ENCODE data around the gene CXXC5. TPM values are rescaled to one million over a fixed set of nuclear protein-coding genes. Genes with fewer than 3 reads are reported as not detected.

The CXXC5 gene
- polyA plus RNA-seq, 1 donor from 2014 or later: 24.4 TPM

GRCh38 chr5:139692679-139693308 lies 44.6 kb downstream of the CXXC5 start (continued):
- TF ChIP-seq TAF1 (IDR thresholded peaks at IDR 0.05; ENCODE audit: low read depth) (no peak), MXI1 (conservative IDR thresholded peaks at IDR 0.05; ENCODE audit: poor library complexity, severe bottlenecking) (no peak), EZH2 (IDR thresholded peaks at IDR 0.05; ENCODE audit: borderline replicate concordance, insufficient read depth, low read length, poor library complexity, severe bottlenecking) (no peak)

- Histone ChIP-seq H3K27ac (ENCODE audit: low read length) (peak overlapping the region; percentile 31), H3K79me2 (replicated peaks; ENCODE audit: insufficient read depth, low read length) (no peaks in the 10 kb centered on the region), H2AFZ (ENCODE audit: low read depth, low read length) (no peak overlapping the region), H3K4me3 (ENCODE audit: low read length) (no peak overlapping the region), H4K20me1 (ENCODE audit: insufficient read depth) (no peaks in the 10 kb centered on the region), H3K9me3 (ENCODE audit: low read length) (no peaks in the 10 kb centered on the region), H3K9ac (ENCODE audit: low read length) (peak overlapping the region; percentile 12), H3K36me3 (ENCODE audit: insufficient read depth, low read length) (no peaks in the 10 kb centered on the region), H3K9me2 (ENCODE audit: insufficient read depth, low read length) (no peaks in the 10 kb centered on the region), H3K4me2 (ENCODE audit: low read length) (no peak overlapping the region), H3F3A (ENCODE audit: insufficient read depth, low read length, poor library complexity, severe bottlenecking) (no peaks in the 10 kb centered on the region), H3K27me3 (ENCODE audit: insufficient read depth, low read depth, low read length) (no peaks in the 10 kb centered on the region)
- TF ChIP-seq EZH2 (IDR thresholded peaks at IDR 0.05; ENCODE audit: borderline replicate concordance, insufficient read depth, low read length, poor library complexity, severe bottlenecking) (no peak), POLR2AphosphoS5 (IDR thresholded peaks at IDR 0.05) (no peak), CTCF (IDR thresholded peaks at IDR 0.05; ENCODE audit: poor library complexity, severe bottlenecking) (no peak), EP300 (conservative IDR thresholded peaks at IDR 0.05; ENCODE audit: poor library complexity, severe bottlenecking) (no peak)
Observed at GRCh38 chr5:139693676-139694364, 45.7 kb downstream of the CXXC5 start.

GRCh38 chr5:139694556-139695177 lies 46.5 kb downstream of the CXXC5 start:
- H3K27ac ChIP-seq (ENCODE audit: low read length): no peak overlapping the region
- H3K79me2 ChIP-seq (replicated peaks; ENCODE audit: insufficient read depth, low read length): no peaks in the 10 kb centered on the region
- no peaks in the 10 kb centered on the region for H4K20me1 ChIP-seq (ENCODE audit: insufficient read depth)
- no peak overlapping the region for H3K9ac ChIP-seq (ENCODE audit: low read length)
- no peak overlapping the region for H3K4me3 ChIP-seq (ENCODE audit: low read length)
- no peaks in the 10 kb centered on the region for H3K36me3 ChIP-seq (ENCODE audit: insufficient read depth, low read length)
- no peak overlapping the region for H3K4me2 ChIP-seq (ENCODE audit: low read length)
- no peaks in the 10 kb centered on the region for H3K9me3 ChIP-seq (ENCODE audit: low read length)
- H3F3A ChIP-seq (ENCODE audit: insufficient read depth, low read length, poor library complexity, severe bottlenecking): no peaks in the 10 kb centered on the region
- no peaks in the 10 kb centered on the region for H3K9me2 ChIP-seq (ENCODE audit: insufficient read depth, low read length)
- no peak overlapping the region for H2AFZ ChIP-seq (ENCODE audit: low read depth, low read length)
- no peaks in the 10 kb centered on the region for H3K27me3 ChIP-seq (ENCODE audit: insufficient read depth, low read depth, low read length)
- no peak for TF ChIP-seq CTCF (IDR thresholded peaks at IDR 0.05; ENCODE audit: poor library complexity, severe bottlenecking)
- no peak for TF ChIP-seq EZH2 (IDR thresholded peaks at IDR 0.05; ENCODE audit: borderline replicate concordance, insufficient read depth, low read length, poor library complexity, severe bottlenecking)
- TF ChIP-seq RAD21 (conservative IDR thresholded peaks at IDR 0.05): no peak
- TF ChIP-seq MXI1 (conservative IDR thresholded peaks at IDR 0.05; ENCODE audit: poor library complexity, severe bottlenecking): no peak
- no peak for TF ChIP-seq SMC3 (conservative IDR thresholded peaks at IDR 0.05; ENCODE audit: poor library complexity)
- TF ChIP-seq POLR2AphosphoS5 (IDR thresholded peaks at IDR 0.05): no peak
- TF ChIP-seq TAF1 (IDR thresholded peaks at IDR 0.05; ENCODE audit: low read depth): no peak
- no peak for TF ChIP-seq REST (IDR thresholded peaks at IDR 0.05; ENCODE audit: borderline replicate concordance)
- TF ChIP-seq EP300 (conservative IDR thresholded peaks at IDR 0.05; ENCODE audit: poor library complexity, severe bottlenecking): no peak

Measured in neural cell (in vitro differentiated cells).